ENCODE data around the gene GFRA1. TPM values are rescaled to one million over a fixed set of nuclear protein-coding genes. Genes with fewer than 3 reads are reported as not detected.

GFRA1 gene
- total and polyA plus RNA-seq, 2 donors (not counting 3 experiments of a cell fraction or from before 2014, with no cell fraction given) = 0.22 to 0.88 TPM

GRCh38 chr10:116215651-116216050 lies 57.4 kb downstream of the GFRA1 start:
- Histone ChIP-seq H3K9me1 (replicated peaks; ENCODE audit: control insufficient read depth, extremely low read depth, insufficient read depth, low read length) (no peaks in the 10 kb centered on the region), H3K4me2 (ENCODE audit: insufficient read depth, low read length) (no peak overlapping the region), H2AFZ (ENCODE audit: low read depth, low read length) (no peak overlapping the region), H3K4me3 (replicated peaks in 1 of 3; ENCODE audit: insufficient read depth in 1 of 3, low read depth in 1 of 3, low read length in 3 of 3) (no peak overlapping the region), H3K36me3 (ENCODE audit: control insufficient read depth in 2 of 2, extremely low read depth in 1 of 2, insufficient read depth in 2 of 2, low read length in 2 of 2) (no peaks in the 10 kb centered on the region), H3K9ac (replicated peaks; ENCODE audit: extremely low read depth, insufficient read depth, low read length) (no peak overlapping the region), H4K20me1 (replicated peaks; ENCODE audit: control insufficient read depth, extremely low read depth, insufficient read depth, low read length) (no peaks in the 10 kb centered on the region), H3K27ac (ENCODE audit: insufficient read depth, low read depth, low read length) (no peak overlapping the region), H3K27me3 (ENCODE audit: control insufficient read depth in 2 of 2, insufficient read depth in 2 of 2, low read length in 2 of 2) (no peaks in the 10 kb centered on the region), H3K79me2 (ENCODE audit: control insufficient read depth, insufficient read depth, low read length) (no peaks in the 10 kb centered on the region), H3K9me3 (replicated peaks; ENCODE audit: control insufficient read depth, insufficient read depth, low read length) (no peaks in the 10 kb centered on the region), H3K4me1 (ENCODE audit: control insufficient read depth, extremely low read depth, insufficient read depth, low read length) (no peaks in the 10 kb centered on the region)
- TF ChIP-seq POLR2AphosphoS5 (IDR thresholded peaks at IDR 0.05; ENCODE audit: insufficient read depth, low read depth, low read length) = no peak
- no peak for TF ChIP-seq POLR2A (IDR thresholded peaks at IDR 0.05; ENCODE audit: low read depth, low read length)
- TF ChIP-seq GATA2 (IDR thresholded peaks at IDR 0.05; ENCODE audit: insufficient read depth, insufficient read length, low read depth, low read length) = no peak
- TF ChIP-seq JUN (IDR thresholded peaks at IDR 0.05; ENCODE audit: borderline replicate concordance, insufficient read depth, insufficient read length, low read depth) = no peak
- no peak for TF ChIP-seq MYC (IDR thresholded peaks at IDR 0.05; ENCODE audit: low read depth, low read length)
- no peak for TF ChIP-seq MAX (IDR thresholded peaks at IDR 0.05; ENCODE audit: insufficient read depth, insufficient read length)
- TF ChIP-seq CTCF (IDR thresholded peaks at IDR 0.05; ENCODE audit: extremely low read depth in 1 of 2, insufficient read depth in 1 of 2, low read depth in 1 of 2, low read length in 2 of 2) = no peak
- no peak for TF ChIP-seq FOS (IDR thresholded peaks at IDR 0.05; ENCODE audit: borderline replicate concordance, insufficient read depth, low read length)
- FAIRE-seq = no peak
- CTCF ChIA-PET = no interaction called here
- no TSS peak for BruUV-seq (replicated peaks)
- dilution Hi-C loops (cut with MboI; ENCODE audit: extremely low pct_ligation_motif_present, low sequenced_read_pairs) (no loop called here), intact Hi-C loops (cut with micrococcal nuclease) (no loop called here)
- DNase-seq (ENCODE audit: low read depth, low spot score) = no peak
- POLR2A ChIA-PET = no interaction called here
